IMR-90 (cell line): ENCODE measurements around the gene MAGI2. TPM values are rescaled to one million over a fixed set of nuclear protein-coding genes. Genes with fewer than 3 reads are reported as not detected.

Experiments
- ATAC-seq: fragments of 200-7000 bp; cut with Tn5 transposase; 2 replicates; pipeline ENCODE4 v1.9.1; 2020; ENCODE audit warnings: low read depth, mild to moderate bottlenecking, moderate library complexity
- BruUV-seq: library from RNA; stranded (reverse); fragments of 400-500 nt; replicated peaks from 2 replicates; lab custom pipeline; 2021; lab: Mats Ljungman, UMichigan
- CTCF ChIA-PET: fragments of 300-600 bp; formaldehyde crosslinking; extraction: SDS; loops from one replicate; lab custom pipeline; 2021; ENCODE audit warnings: antibody characterized with exemption; lab: Yijun Ruan, JAX
- POLR2A ChIA-PET: fragments of 300-600 bp; sonication (Branson Sonifier 250); formaldehyde crosslinking; loops from one replicate; lab custom pipeline; 2022; ENCODE audit warnings: antibody characterized with exemption; ENCODE audit not compliant: unreplicated experiment; lab: Charles Lee
- DNase-seq: peaks from one replicate; pipeline ENCODE4 v3.0.0; 2013
- H2AFZ ChIP-seq: replicated peaks from 2 replicates; pipeline ENCODE3; 2013; ENCODE audit warnings: low read length, mild to moderate bottlenecking; ENCODE audit not compliant: poor library complexity
- H2AK5ac ChIP-seq: 2 replicates; pipeline ENCODE4 v1.6.1; 2013; ENCODE audit warnings: low read depth, low read length, inconsistent platforms
- H2AK9ac ChIP-seq: replicated peaks from 2 replicates; pipeline ENCODE3; 2013; ENCODE audit warnings: mild to moderate bottlenecking, low read depth, low read length, moderate library complexity; ENCODE audit not compliant: poor library complexity
- H2BK120ac ChIP-seq: 2 replicates; pipeline ENCODE4 v1.6.1; 2013; ENCODE audit warnings: low read depth, low read length, inconsistent platforms
- H2BK15ac ChIP-seq: 3 replicates; pipeline ENCODE4 v1.6.1; 2013; ENCODE audit warnings: low read depth, low read length, inconsistent platforms
- H2BK20ac ChIP-seq: 2 replicates; pipeline ENCODE4 v1.6.1; 2013; ENCODE audit warnings: low read depth, mild to moderate bottlenecking, inconsistent platforms, low read length, moderate library complexity
- H2BK5ac ChIP-seq: 2 replicates; pipeline ENCODE4 v1.6.1; 2013; ENCODE audit warnings: mild to moderate bottlenecking, low read depth, low read length, inconsistent platforms; ENCODE audit not compliant: poor library complexity, severe bottlenecking
- H3K14ac ChIP-seq: replicated peaks from 2 replicates; pipeline ENCODE4 v1.6.1; 2013; ENCODE audit warnings: low read depth, low read length, inconsistent platforms
- H3K18ac ChIP-seq: 2 replicates; pipeline ENCODE4 v1.6.1; 2013; ENCODE audit warnings: low read depth, low read length, control low read depth
- H3K23ac ChIP-seq: 2 replicates; pipeline ENCODE4 v1.6.1; 2013; ENCODE audit warnings: low read depth, low read length, inconsistent platforms
- H3K27ac ChIP-seq: 2 replicates; pipeline ENCODE4 v1.5.1; 2013; ENCODE audit warnings: mild to moderate bottlenecking, control low read depth, low read length; ENCODE audit not compliant: insufficient read depth
- H3K27me3 ChIP-seq: 2 replicates; pipeline ENCODE4 v1.6.1; 2013; ENCODE audit warnings: low read length; ENCODE audit not compliant: control insufficient read depth, insufficient read depth
- H3K36me3 ChIP-seq: 2 replicates; pipeline ENCODE4 v1.6.1; 2013; ENCODE audit warnings: low read length, mixed read lengths; ENCODE audit not compliant: control insufficient read depth, insufficient read depth
- H3K4ac ChIP-seq: 2 replicates; pipeline ENCODE4 v1.6.1; 2013; ENCODE audit warnings: low read depth, low read length, inconsistent platforms
- H3K4me1 ChIP-seq: 2 replicates; pipeline ENCODE4 v1.6.1; 2013; ENCODE audit warnings: low read length, mixed read lengths; ENCODE audit not compliant: control insufficient read depth, insufficient read depth
- H3K4me2 ChIP-seq: 2 replicates; pipeline ENCODE4 v1.6.1; 2013; ENCODE audit warnings: low read depth, mild to moderate bottlenecking, control low read depth, low read length, moderate library complexity
- H3K4me3 ChIP-seq: 2 replicates; pipeline ENCODE4 v1.5.1; 2013; ENCODE audit warnings: low read depth, mild to moderate bottlenecking, control low read depth, low read length, moderate library complexity; ENCODE audit not compliant: insufficient read depth
- H3K56ac ChIP-seq: 2 replicates; pipeline ENCODE4 v1.6.1; 2013; ENCODE audit warnings: low read length, inconsistent platforms; ENCODE audit not compliant: insufficient read depth; ENCODE audit errors: extremely low read depth
- H3K79me1 ChIP-seq, 2 experiments: 2 replicates each; pipeline ENCODE4 v1.6.1; 2013; ENCODE audit warnings: low read length in 2 of 2, inconsistent platforms in 1 of 2, low read depth in 1 of 2
- H3K9ac ChIP-seq: 2 replicates; pipeline ENCODE4 v1.6.1; 2013; ENCODE audit warnings: low read depth, low read length, control low read depth
- H3K9me1 ChIP-seq: 2 replicates; pipeline ENCODE4 v1.6.1; 2013; ENCODE audit warnings: low read length, inconsistent platforms; ENCODE audit not compliant: insufficient read depth
- H3K9me3 ChIP-seq: 2 replicates; pipeline ENCODE4 v1.6.1; 2013; ENCODE audit warnings: low read length; ENCODE audit not compliant: control insufficient read depth, insufficient read depth
- H4K20me1 ChIP-seq: 2 replicates; pipeline ENCODE4 v1.6.1; 2013; ENCODE audit warnings: low read length, inconsistent platforms; ENCODE audit not compliant: insufficient read depth
- H4K5ac ChIP-seq: 2 replicates; pipeline ENCODE4 v1.6.1; 2013; ENCODE audit warnings: mild to moderate bottlenecking, low read depth, low read length, control low read depth
- H4K8ac ChIP-seq, 2 experiments: 2 replicates each; pipeline ENCODE4 v1.6.1; 2013; ENCODE audit warnings: low read depth in 2 of 2, low read length in 2 of 2, control low read depth in 1 of 2, inconsistent platforms in 1 of 2
- H4K91ac ChIP-seq: 2 replicates; pipeline ENCODE4 v1.6.1; 2013; ENCODE audit warnings: low read depth, low read length, inconsistent platforms; ENCODE audit not compliant: insufficient read depth
- RAD21 ChIP-seq: IDR thresholded peaks from 2 replicates; pipeline ENCODE4 v1.6.1; 2012; ENCODE audit warnings: low read length, improper control_type of control experiment
- WGBS, 2 experiments: methylation state at CpG; one replicate each; pipeline versions ENCODE4 v1.1.5 to v1.1.7; 2013; ENCODE audit warnings: missing lambda C conversion rate in 2 of 2; ENCODE audit not compliant: insufficient read length in 1 of 2; ENCODE audit errors: extremely low coverage in 2 of 2; 5-methylcytosine and 5-hydroxymethylcytosine counted together
- dilution Hi-C: fragments of 300-500 bp; cut with HindIII; formaldehyde crosslinking; loops from one replicate; pipeline ENCODE4 v1.14.3; 2018; ENCODE audit warnings: low sequenced_read_pairs; ENCODE audit not compliant: unreplicated experiment
- in situ Hi-C: fragments of 300-500 bp; cut with MboI; formaldehyde crosslinking; loops from 3 replicates; pipeline ENCODE4 v1.14.3; 2019; ENCODE audit warnings: low sequenced_read_pairs, inconsistent platforms, mixed read lengths
- intact Hi-C: fragments of 100-400 bp; cut with micrococcal nuclease; formaldehyde crosslinking; loops from 2 replicates; pipeline ENCODE4 v1.10.0; 2022
- polyA plus RNA-seq, 3 experiments: library from polyadenylated mRNA; depleted of rRNA; stranded (reverse); fragments of >200 nt; gene quantifications; 2 replicates each; pipeline ENCODE4 v1.2.3, GENCODE V29; 2012; ENCODE audit warnings: low replicate concordance in 1 of 3
- total RNA-seq: library from RNA; depleted of rRNA; stranded (reverse); fragments of >200 nt; gene quantifications from 2 replicates; pipeline ENCODE4 v1.2.3, GENCODE V29; 2012

MAGI2 gene
- total and polyA plus RNA-seq, 2 of the 4 experiments (the other 2 are of a cell fraction) = 2.5 to 17.9 TPM

- H4K20me1 ChIP-seq = no peaks in the 10 kb centered on the region
- H3K18ac ChIP-seq = no peak overlapping the region
- H3K23ac ChIP-seq = no peak overlapping the region
- no peak overlapping the region for H3K56ac ChIP-seq
- WGBS, 2 experiments = no CpG with 5 or more reads among the region's 2 CpGs
- no peak overlapping the region for H2BK15ac ChIP-seq
- no peak for ATAC-seq
- H3K9me1 ChIP-seq = no peaks in the 10 kb centered on the region
- ChIA-PET CTCF (interaction anchor here (1.0 kb wide), 1 partner anchor 9 kb away, joined by 3 read pairs; no protein-coding TSS in a partner anchor), POLR2A (no interaction called here)
- no peak overlapping the region for H2BK5ac ChIP-seq
- H3K36me3 ChIP-seq = no peaks in the 10 kb centered on the region
- no peak overlapping the region for H3K14ac ChIP-seq
- H3K9ac ChIP-seq = no peak overlapping the region
- H4K5ac ChIP-seq = no peak overlapping the region
- no peak overlapping the region for H3K4me2 ChIP-seq
- no peaks in the 10 kb centered on the region for H3K27me3 ChIP-seq
- intact Hi-C loops (no loop called here), dilution Hi-C loops (no loop called here), in situ Hi-C loops (no loop called here)
- H3K27ac ChIP-seq = no peak overlapping the region
- H4K91ac ChIP-seq = no peak overlapping the region
- H4K8ac ChIP-seq = no peak overlapping the region
- H2BK20ac ChIP-seq = no peak overlapping the region
- H2BK120ac ChIP-seq = no peak overlapping the region
- no peak overlapping the region for H3K4ac ChIP-seq
- TF ChIP-seq RAD21 = no peak
- no peak overlapping the region for H3K4me3 ChIP-seq
- H3K79me1 ChIP-seq = no peaks in the 10 kb centered on the region; a peak in 2 of 4 replicates
- no peak overlapping the region for H2AK5ac ChIP-seq
- no peak overlapping the region for H2AFZ ChIP-seq
- H3K4me1 ChIP-seq = no peaks in the 10 kb centered on the region
- H3K9me3 ChIP-seq = no peaks in the 10 kb centered on the region
- no peak for DNase-seq
- no TSS peak for BruUV-seq
- no peak overlapping the region for H2AK9ac ChIP-seq
These were observed 804.2 kb downstream of the MAGI2 start for GRCh38 chr7:78649236-78649635.
